Left ventricle myocardium inferior (tissue), 1 donor: ENCODE data around the gene TOX2. TPM values are rescaled to one million over a fixed set of nuclear protein-coding genes. Genes with fewer than 3 reads are reported as not detected.

Experiments
- DNase-seq: peaks from one replicate; pipeline ENCODE4 v3.0.0-alpha.2; 2020
- H3K27ac ChIP-seq: fragments of 200-600 bp; replicated peaks from 2 replicates; pipeline ENCODE4 v1.8.0; 2021
- H3K27me3 ChIP-seq: fragments of 200-600 bp; 2 replicates; pipeline ENCODE4 v1.8.0; 2021; ENCODE audit warnings: low read depth
- H3K36me3 ChIP-seq: fragments of 200-600 bp; 2 replicates; pipeline ENCODE4 v1.8.0; 2021
- H3K4me1 ChIP-seq: fragments of 200-600 bp; 2 replicates; pipeline ENCODE4 v1.8.0; 2021
- H3K4me3 ChIP-seq: fragments of 200-600 bp; 2 replicates; pipeline ENCODE4 v1.8.0; 2021; ENCODE audit warnings: mild to moderate bottlenecking, moderate library complexity
- H3K9me3 ChIP-seq: fragments of 200-600 bp; replicated peaks from 2 replicates; pipeline ENCODE4 v1.8.0; 2021
- CTCF ChIP-seq: fragments of 200-600 bp; IDR thresholded peaks from 2 replicates; pipeline ENCODE4 v1.8.0; 2021; ENCODE audit warnings: antibody characterized with exemption, mild to moderate bottlenecking, borderline replicate concordance
- intact Hi-C: fragments of 100-400 bp; cut with micrococcal nuclease; formaldehyde crosslinking; loops from one replicate; pipeline ENCODE4 v1.11.0; 2022
- total RNA-seq: library from RNA; stranded (reverse); fragmentation: NEBNext Ultra II Directional; extraction: Animal tissue kit (Norgen Biotek cat#: 25700); gene quantifications from one replicate; pipeline ENCODE4 v1.2.1, GENCODE V29; 2021
- donor health status: DM: no; HTN: yes; CAD: no; lungs with severe emphysema.

TOX2 gene
- total RNA-seq, 1 donor from 2014 or later: 0.30 TPM

GRCh38 chr20:44075191-44075949 is 160.7 kb downstream of the TOX2 start:
- no peak for DNase-seq
- Histone ChIP-seq H3K27ac (peak overlapping the region; percentile 79), H3K9me3 (no peaks in the 10 kb centered on the region), H3K36me3 (no peaks in the 10 kb centered on the region), H3K27me3 (no peaks in the 10 kb centered on the region), H3K4me1 (peaks cover 19% of the 10 kb centered on the region), H3K4me3 (no peak overlapping the region)
- intact Hi-C loops: no loop called here
- no peak for TF ChIP-seq CTCF

- Histone ChIP-seq H3K4me3 (no peak overlapping the region), H3K27me3 (no peaks in the 10 kb centered on the region), H3K27ac (no peak overlapping the region), H3K4me1 (peaks cover 23% of the 10 kb centered on the region), H3K9me3 (no peaks in the 10 kb centered on the region), H3K36me3 (no peaks in the 10 kb centered on the region)
- no peak for DNase-seq
- intact Hi-C loops: no loop called here
- TF ChIP-seq CTCF: no peak
Observed at GRCh38 chr20:44075950-44076232, 161.2 kb downstream of the TOX2 start.

- Histone ChIP-seq H3K4me1 (peaks cover 30% of the 10 kb centered on the region), H3K36me3 (no peaks in the 10 kb centered on the region), H3K9me3 (no peaks in the 10 kb centered on the region), H3K27ac (no peak overlapping the region), H3K27me3 (no peaks in the 10 kb centered on the region), H3K4me3 (no peak overlapping the region)
- intact Hi-C loops: no loop called here
- DNase-seq: no peak
- TF ChIP-seq CTCF: no peak
Observed at GRCh38 chr20:44079291-44079690, 164.6 kb downstream of the TOX2 start.

GRCh38 chr20:44080064-44080463 is 165.4 kb downstream of the TOX2 start:
- H3K36me3 ChIP-seq: no peaks in the 10 kb centered on the region
- no peak for DNase-seq
- H3K27me3 ChIP-seq: no peaks in the 10 kb centered on the region
- peak overlapping the region; percentile 0 for H3K27ac ChIP-seq
- H3K4me3 ChIP-seq: no peak overlapping the region
- no peak for TF ChIP-seq CTCF
- peaks cover 25% of the 10 kb centered on the region for H3K4me1 ChIP-seq
- no peaks in the 10 kb centered on the region for H3K9me3 ChIP-seq
- intact Hi-C loops: loop anchor here (5.0 kb wide), 1 partner anchor 328 kb away; no protein-coding TSS in a partner anchor

- no peaks in the 10 kb centered on the region for H3K27me3 ChIP-seq
- peaks cover 24% of the 10 kb centered on the region for H3K4me1 ChIP-seq
- no peaks in the 10 kb centered on the region for H3K9me3 ChIP-seq
- DNase-seq: peak; percentile 60
- intact Hi-C loops: loop anchor here (5.0 kb wide), 1 partner anchor 328 kb away; no protein-coding TSS in a partner anchor
- H3K4me3 ChIP-seq: no peak overlapping the region
- H3K27ac ChIP-seq: peak overlapping the region; percentile 0
- peak; percentile 100 for TF ChIP-seq CTCF
- no peaks in the 10 kb centered on the region for H3K36me3 ChIP-seq
Observed at GRCh38 chr20:44080646-44081267, 166.1 kb downstream of the TOX2 start.
